GM13976 (cell line): ENCODE data around the gene FOXJ3.

ENCODE experiments used
- DNase-seq: peaks from one replicate; pipeline ENCODE4 v3.0.0; 2012; ENCODE audit warnings: low spot score
- in situ Hi-C: fragments of 300-500 bp; cut with MboI; formaldehyde crosslinking; loops from one replicate; pipeline ENCODE4 v1.12.0; 2022; ENCODE audit warnings: low sequenced_read_pairs, mixed read lengths, inconsistent platforms; ENCODE audit not compliant: unreplicated experiment
- TF ChIP-seq, protein P1 (sequence below): IDR thresholded peaks from 2 replicates; pipeline ENCODE4 v1.5.1; 2012; ENCODE audit warnings: borderline replicate concordance, mild to moderate bottlenecking; ENCODE audit not compliant: insufficient read depth; ENCODE audit errors: extremely low read depth, missing control alignments, control extremely low read depth

Gene FOXJ3

GRCh38 chr1:42167611-42168390 lies 167.2 kb downstream of the FOXJ3 start:
- TF ChIP-seq, protein P1, sequence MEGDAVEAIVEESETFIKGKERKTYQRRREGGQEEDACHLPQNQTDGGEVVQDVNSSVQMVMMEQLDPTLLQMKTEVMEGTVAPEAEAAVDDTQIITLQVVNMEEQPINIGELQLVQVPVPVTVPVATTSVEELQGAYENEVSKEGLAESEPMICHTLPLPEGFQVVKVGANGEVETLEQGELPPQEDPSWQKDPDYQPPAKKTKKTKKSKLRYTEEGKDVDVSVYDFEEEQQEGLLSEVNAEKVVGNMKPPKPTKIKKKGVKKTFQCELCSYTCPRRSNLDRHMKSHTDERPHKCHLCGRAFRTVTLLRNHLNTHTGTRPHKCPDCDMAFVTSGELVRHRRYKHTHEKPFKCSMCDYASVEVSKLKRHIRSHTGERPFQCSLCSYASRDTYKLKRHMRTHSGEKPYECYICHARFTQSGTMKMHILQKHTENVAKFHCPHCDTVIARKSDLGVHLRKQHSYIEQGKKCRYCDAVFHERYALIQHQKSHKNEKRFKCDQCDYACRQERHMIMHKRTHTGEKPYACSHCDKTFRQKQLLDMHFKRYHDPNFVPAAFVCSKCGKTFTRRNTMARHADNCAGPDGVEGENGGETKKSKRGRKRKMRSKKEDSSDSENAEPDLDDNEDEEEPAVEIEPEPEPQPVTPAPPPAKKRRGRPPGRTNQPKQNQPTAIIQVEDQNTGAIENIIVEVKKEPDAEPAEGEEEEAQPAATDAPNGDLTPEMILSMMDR, result no peak
- DNase-seq, result no peak
- in situ Hi-C loops, result no loop called here

DNA sequence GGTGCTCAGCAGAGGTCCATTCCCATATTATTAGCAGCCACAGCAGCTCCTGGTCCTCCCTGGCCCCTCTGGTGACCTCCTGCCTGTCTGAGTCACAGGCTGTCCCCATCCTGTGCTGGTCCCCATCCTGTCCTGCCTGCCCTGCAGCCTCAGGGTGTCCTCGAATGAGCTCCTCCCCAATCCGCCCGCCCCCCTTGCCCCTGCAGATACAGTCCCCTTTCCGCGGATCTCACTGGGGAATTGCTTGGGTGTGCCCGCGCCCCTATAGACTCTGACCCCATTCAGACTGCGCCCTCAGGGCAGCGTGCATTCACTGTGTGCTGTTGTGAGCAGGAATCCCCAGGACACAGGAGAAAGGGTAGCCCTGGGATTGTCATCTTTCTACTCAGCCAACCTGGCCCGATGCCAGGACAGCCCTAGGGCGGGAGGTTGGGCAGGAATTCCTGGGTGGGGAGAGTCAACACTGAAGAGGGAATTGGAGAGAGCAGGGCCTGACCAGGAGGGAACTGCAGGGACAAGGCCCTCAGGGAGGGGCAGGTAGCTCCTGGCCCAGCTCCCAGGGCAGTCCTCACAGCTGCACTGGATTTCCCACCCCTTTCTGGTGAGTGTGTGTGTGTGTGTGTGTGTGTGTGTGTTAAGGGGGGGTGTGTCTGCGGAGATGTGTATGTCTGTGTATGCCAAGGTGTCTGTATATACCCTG lies 169.4 kb downstream of the FOXJ3 start:
- TF ChIP-seq, protein P1, result no peak
- in situ Hi-C loops, result no loop called here
- DNase-seq, result no peak

GRCh38 chr1:42164551-42165420 lies 170.2 kb downstream of the FOXJ3 start, which contains the start of gene GUCA2A:
TSS of gene GUCA2A (minus strand) at chr1:42164745. CDS start at chr1:42164712, 33 bp downstream.
- in situ Hi-C loops, result no loop called here
- no peak for DNase-seq
- TF ChIP-seq, protein P1, result no peak

DNA sequence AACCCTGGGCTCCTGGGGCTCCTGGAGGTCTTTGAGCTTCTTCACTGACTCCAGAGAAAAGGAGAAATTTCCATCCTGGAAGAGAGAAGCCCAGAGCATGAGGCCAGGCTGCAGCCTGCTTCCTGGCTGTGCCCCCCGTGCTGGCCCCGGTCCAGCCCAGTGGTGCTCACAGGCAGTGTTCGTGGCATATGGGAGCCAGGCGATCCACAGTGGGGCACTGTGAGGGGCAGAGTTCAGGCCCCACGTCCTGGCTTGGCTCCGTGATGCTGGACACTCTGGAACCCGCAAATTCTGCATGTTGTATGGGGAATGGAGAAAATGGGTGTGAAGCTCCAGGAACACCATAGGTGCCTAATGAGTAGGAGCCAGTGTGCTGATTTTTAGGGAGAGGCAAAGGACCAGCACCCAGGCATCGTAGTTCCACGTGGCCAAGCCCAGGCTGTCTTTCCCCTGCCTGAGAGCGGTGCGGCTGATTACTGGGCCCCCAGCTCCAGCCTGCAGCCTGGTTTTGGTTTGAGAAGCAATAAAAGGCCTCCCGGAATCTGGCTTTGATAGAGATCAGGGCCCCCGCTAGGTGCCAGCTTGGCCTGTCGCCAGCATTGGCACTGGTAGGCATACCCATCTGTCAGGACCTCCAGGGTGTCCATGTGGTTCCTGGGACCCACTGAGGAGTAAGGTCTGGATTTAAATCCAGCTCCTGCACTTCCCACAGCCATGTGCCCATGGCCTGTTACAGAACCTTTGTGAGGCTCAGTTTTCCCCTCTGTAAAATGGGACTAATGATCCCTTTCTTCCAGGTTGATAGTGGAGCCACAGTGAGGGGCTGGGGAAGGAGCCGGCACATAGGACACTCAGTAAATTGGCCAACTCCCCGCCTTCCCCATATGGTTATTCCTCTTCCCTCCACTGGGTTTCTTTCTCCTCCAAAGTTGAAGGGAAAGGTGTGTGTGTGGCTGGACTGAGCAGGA lies 171.2 kb downstream of the FOXJ3 start:
- no peak for DNase-seq
- TF ChIP-seq, protein P1, result no peak
- in situ Hi-C loops, result no loop called here

DNA sequence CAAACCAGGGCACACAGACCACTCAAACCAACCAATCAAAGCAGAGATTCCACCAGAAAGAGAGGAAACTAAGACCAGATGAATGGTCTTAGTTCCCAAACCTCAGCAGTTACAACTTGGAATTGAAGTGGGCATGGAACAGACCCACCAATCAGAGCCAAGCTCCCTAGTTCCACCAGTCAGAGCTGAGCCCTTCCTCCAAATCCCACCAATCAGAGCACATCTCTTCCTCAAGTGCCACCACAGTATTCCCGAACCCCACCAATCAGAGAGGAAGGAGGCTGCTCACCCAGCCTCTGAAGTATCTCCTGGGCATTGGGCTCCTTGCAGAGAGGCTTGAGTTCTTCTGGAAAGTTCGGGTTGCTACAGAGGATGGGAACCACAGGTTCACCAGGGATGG lies 171.9 kb downstream of the FOXJ3 start:
- in situ Hi-C loops, result no loop called here
- TF ChIP-seq, protein P1, result no peak
- no peak for DNase-seq

DNA sequence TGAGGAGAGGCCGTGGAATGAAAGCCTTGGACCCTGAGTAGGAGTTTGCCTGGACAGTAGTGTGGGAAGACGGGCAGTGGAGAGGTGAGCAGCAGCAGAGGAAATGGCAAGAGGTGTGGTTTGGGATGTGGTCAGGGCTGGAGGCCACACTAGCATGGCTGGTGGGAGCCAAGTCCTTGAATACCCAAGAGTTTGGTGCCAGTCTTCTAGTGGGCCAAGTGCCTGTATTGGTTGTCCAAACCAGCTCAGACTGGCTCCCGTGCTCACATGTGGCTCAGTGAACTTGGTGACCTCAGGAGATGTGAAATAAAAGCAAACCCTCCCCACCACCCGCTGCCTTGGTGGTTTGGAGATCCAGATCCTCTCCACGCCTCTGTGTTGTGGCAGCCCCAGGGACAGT lies 172.9 kb downstream of the FOXJ3 start:
- DNase-seq, result no peak
- in situ Hi-C loops, result no loop called here
- TF ChIP-seq, protein P1, result no peak
